Left cardiac atrium (tissue), 4 donors: ENCODE measurements around the gene PRPS1. TPM values are rescaled to one million over a fixed set of nuclear protein-coding genes. Genes with fewer than 3 reads are reported as not detected.
"Not testable (repeated sequence)": the region's sequence is repeated elsewhere in the genome, so short reads cannot be mapped to it uniquely, and the experiment has no call there.

Experiments used
- ATAC-seq, 2 donors: fragments of 200-7000 bp; cut with Tn5 transposase; one replicate each; pipeline ENCODE4 v1.9.1; 2020; ENCODE audit warnings: mild to moderate bottlenecking in 2 of 2, moderate library complexity in 2 of 2
- DNase-seq: peaks from one replicate; pipeline ENCODE4 v3.0.0-alpha.2; 2020
- intact Hi-C, 2 donors: fragments of 100-400 bp; cut with DNase I; formaldehyde crosslinking; loops; one replicate each; pipeline versions ENCODE4 v1.14.1 to v1.15.1; 2022 to 2023
- total RNA-seq, 2 donors: library from RNA; stranded (reverse); fragmentation: NEBNext Ultra II Directional; extraction: Animal tissue kit (Norgen Biotek cat#: 25700); gene quantifications; one replicate each; pipeline ENCODE4 v1.2.1, GENCODE V29; 2021
- donor health status: DM: no; HTN: yes; CAD: no.
- donor health status: DM: no; HTN: yes; CAD: no; lungs with severe emphysema.
- donor health status: DM: yes; HTN: yes; CAD: no.
- donor health status: Dilated cardiomyopathy.

The PRPS1 gene
- total RNA-seq, 2 donors from 2014 or later = 24.3 to 29.1 TPM

- ATAC-seq = peak; percentile 46 to 63
- intact Hi-C loops = no loop called here
- peak; percentile 19 for DNase-seq
Observed at GRCh38 chrX:107628662-107629539, 591 bp downstream of the PRPS1 start.

GRCh38 chrX:107629540-107629909 is 1.2 kb downstream of the PRPS1 start:
- intact Hi-C loops = no loop called here
- ATAC-seq (no peak), DNase-seq (no peak)

GRCh38 chrX:107630031-107630689 is 1.9 kb downstream of the PRPS1 start:
- DNase-seq = no peak
- intact Hi-C loops = no loop called here
- no peak for ATAC-seq

- intact Hi-C loops = no loop called here
- ATAC-seq (no peak), DNase-seq (no peak)
Observed at GRCh38 chrX:107632346-107632745, 4.0 kb downstream of the PRPS1 start.

GRCh38 chrX:107646735-107647134 is 18.4 kb downstream of the PRPS1 start:
- ATAC-seq (no peak), DNase-seq (no peak)
- intact Hi-C loops = no loop called here

GRCh38 chrX:107648332-107648731 is 20.0 kb downstream of the PRPS1 start:
- intact Hi-C loops = no loop called here
- no peak for DNase-seq
- no peak for ATAC-seq

GRCh38 chrX:107654566-107654871 is 26.2 kb downstream of the PRPS1 start:
- intact Hi-C loops = loop anchor here in 1 of 2 donors (10.0 kb wide), 1 partner anchor 250 kb away; no protein-coding TSS in a partner anchor
- ATAC-seq (no peak), DNase-seq (peak; percentile 57)

- peak; percentile 69 to 86 for ATAC-seq
- intact Hi-C loops = loop anchor here in 1 of 2 donors (10.0 kb wide), 1 partner anchor 250 kb away; no protein-coding TSS in a partner anchor
- peak; percentile 63 for DNase-seq
Observed at GRCh38 chrX:107654872-107655761, 26.8 kb downstream of the PRPS1 start.

- ATAC-seq = no peak
- intact Hi-C loops = loop anchor here in 1 of 2 donors (10.0 kb wide), 1 partner anchor 248 kb away; no protein-coding TSS in a partner anchor
- DNase-seq = no peak
Observed at GRCh38 chrX:107656978-107657377, 28.7 kb downstream of the PRPS1 start.

GRCh38 chrX:107658660-107659059 is 30.4 kb downstream of the PRPS1 start:
- DNase-seq (no peak), ATAC-seq (no peak)
- intact Hi-C loops = loop anchor here (2.0 to 10.0 kb wide), 2 partner anchors 118 to 246 kb away; partner anchors contain the start of gene NCBP2L (in 1 of the 2)

- intact Hi-C loops = loop anchor here (2.0 to 10.0 kb wide), 2 partner anchors 118 to 246 kb away; partner anchors contain the start of gene NCBP2L (in 1 of the 2)
- ATAC-seq (no peak), DNase-seq (no peak)
Observed at GRCh38 chrX:107659286-107659685, 31.0 kb downstream of the PRPS1 start.

- intact Hi-C loops = loop anchor here (2.0 to 10.0 kb wide), 3 partner anchors 117 to 245 kb away; partner anchors contain the start of gene NCBP2L (in 1 of the 2)
- no peak for DNase-seq
- ATAC-seq = peak in 1 of 2 donors; percentile 25
Observed at GRCh38 chrX:107659768-107660167, 31.5 kb downstream of the PRPS1 start.

GRCh38 chrX:107662145-107662544 is 33.8 kb downstream of the PRPS1 start:
- intact Hi-C loops = loop anchor here in 1 of 2 donors (5.0 kb wide), 1 partner anchor 230 kb away; no protein-coding TSS in a partner anchor

GRCh38 chrX:107662824-107663223 is 34.5 kb downstream of the PRPS1 start:
- ATAC-seq = no peak
- DNase-seq = no peak
- intact Hi-C loops = loop anchor here in 1 of 2 donors (5.0 kb wide), 1 partner anchor 229 kb away; no protein-coding TSS in a partner anchor

More at GRCh38 chrX:107662145-107662544, 33.8 kb downstream of the PRPS1 start:
- no peak for DNase-seq
- no peak for ATAC-seq

GRCh38 chrX:107666931-107667330 is 38.6 kb downstream of the PRPS1 start:
- intact Hi-C loops = no loop called here
- DNase-seq (no peak), ATAC-seq (no peak)

- intact Hi-C loops = no loop called here
- DNase-seq (no peak), ATAC-seq (no peak)
Observed at GRCh38 chrX:107667426-107667825, 39.1 kb downstream of the PRPS1 start.

GRCh38 chrX:107668710-107669109 is 40.4 kb downstream of the PRPS1 start:
- DNase-seq, intact Hi-C loops, ATAC-seq: not testable (repeated sequence)

- intact Hi-C loops = no loop called here
- no peak for ATAC-seq
Observed at GRCh38 chrX:107669261-107669660, 41.0 kb downstream of the PRPS1 start.

More at GRCh38 chrX:107669261-107669660, 41.0 kb downstream of the PRPS1 start:
- no peak for DNase-seq
